ENCODE measurements around the gene EMSY.

DNA sequence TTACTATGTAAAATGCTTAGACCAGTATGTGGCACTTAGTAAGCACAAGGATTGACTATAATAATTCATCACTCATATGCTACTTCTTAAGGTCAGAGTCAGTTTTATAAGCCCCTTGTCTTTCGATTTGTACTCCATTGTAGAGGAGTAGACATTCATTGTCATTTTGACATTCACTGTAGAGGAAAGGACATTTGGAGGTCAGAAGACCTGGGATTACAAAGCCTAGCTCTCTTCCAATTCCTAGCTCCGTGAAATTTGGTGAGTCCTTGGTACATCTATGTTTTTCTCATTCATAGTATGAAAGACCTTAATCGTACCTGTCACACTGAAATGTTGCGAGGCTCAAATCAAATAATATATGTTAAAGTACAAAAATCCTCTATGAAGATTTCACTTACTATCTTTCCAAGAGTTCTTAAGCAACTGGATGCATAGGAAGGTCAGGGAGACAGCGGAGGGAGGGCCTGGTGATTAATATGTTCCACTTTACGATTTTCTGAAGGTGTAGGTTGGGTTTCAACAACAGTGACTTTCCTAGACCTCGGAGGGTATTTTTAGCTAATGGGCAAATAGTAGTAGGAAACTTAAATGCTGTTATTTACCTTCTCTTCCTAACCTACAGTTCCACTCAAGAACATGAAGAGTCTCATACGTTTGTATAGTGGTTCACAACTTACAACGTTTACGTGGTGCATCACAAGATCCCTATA is 1.4 kb upstream of the EMSY start:
- TF ChIP-seq, protein P1, sequence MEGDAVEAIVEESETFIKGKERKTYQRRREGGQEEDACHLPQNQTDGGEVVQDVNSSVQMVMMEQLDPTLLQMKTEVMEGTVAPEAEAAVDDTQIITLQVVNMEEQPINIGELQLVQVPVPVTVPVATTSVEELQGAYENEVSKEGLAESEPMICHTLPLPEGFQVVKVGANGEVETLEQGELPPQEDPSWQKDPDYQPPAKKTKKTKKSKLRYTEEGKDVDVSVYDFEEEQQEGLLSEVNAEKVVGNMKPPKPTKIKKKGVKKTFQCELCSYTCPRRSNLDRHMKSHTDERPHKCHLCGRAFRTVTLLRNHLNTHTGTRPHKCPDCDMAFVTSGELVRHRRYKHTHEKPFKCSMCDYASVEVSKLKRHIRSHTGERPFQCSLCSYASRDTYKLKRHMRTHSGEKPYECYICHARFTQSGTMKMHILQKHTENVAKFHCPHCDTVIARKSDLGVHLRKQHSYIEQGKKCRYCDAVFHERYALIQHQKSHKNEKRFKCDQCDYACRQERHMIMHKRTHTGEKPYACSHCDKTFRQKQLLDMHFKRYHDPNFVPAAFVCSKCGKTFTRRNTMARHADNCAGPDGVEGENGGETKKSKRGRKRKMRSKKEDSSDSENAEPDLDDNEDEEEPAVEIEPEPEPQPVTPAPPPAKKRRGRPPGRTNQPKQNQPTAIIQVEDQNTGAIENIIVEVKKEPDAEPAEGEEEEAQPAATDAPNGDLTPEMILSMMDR (IDR thresholded peaks at IDR 0.05), result no peak
- TF ChIP-seq ZFX (IDR thresholded peaks at IDR 0.05; ENCODE audit: borderline replicate concordance), result no peak

Measured in 22Rv1 (cell line).